WERI-Rb-1 (cell line): ENCODE measurements around the gene TRPM3.

Experiments used
- DNase-seq: peaks from one replicate; pipeline ENCODE4 v3.0.0-alpha.2; 2020
- H3K27ac ChIP-seq: fragments of 250-450 bp; sonication (Bioruptor Pico); 2 replicates; pipeline ENCODE4 v1.5.1; 2020; ENCODE audit warnings: mild to moderate bottlenecking, moderate library complexity
- H3K27me3 ChIP-seq: fragments of 250-450 bp; sonication (Bioruptor Pico); 2 replicates; pipeline ENCODE4 v1.5.1; 2021; ENCODE audit warnings: mild to moderate bottlenecking, low read depth, moderate library complexity; ENCODE audit not compliant: insufficient read depth, severe bottlenecking
- H3K36me3 ChIP-seq: fragments of 250-450 bp; sonication (Bioruptor Pico); 2 replicates; pipeline ENCODE4 v1.5.1; 2020; ENCODE audit warnings: mild to moderate bottlenecking, moderate library complexity
- H3K4me3 ChIP-seq: 2 replicates; pipeline ENCODE4 v1.5.1; 2011; ENCODE audit warnings: low read depth, mild to moderate bottlenecking, control low read depth, low read length
- H3K9me3 ChIP-seq: fragments of 250-450 bp; sonication (Bioruptor Pico); 2 replicates; pipeline ENCODE4 v1.5.1; 2021; ENCODE audit warnings: mild to moderate bottlenecking, moderate library complexity; ENCODE audit not compliant: severe bottlenecking
- TF ChIP-seq, protein P1 (sequence below): IDR thresholded peaks from 2 replicates; pipeline ENCODE4 v1.5.1; 2011; ENCODE audit warnings: low read depth, mild to moderate bottlenecking, control low read depth, inconsistent platforms, low read length

Gene TRPM3

DNA sequence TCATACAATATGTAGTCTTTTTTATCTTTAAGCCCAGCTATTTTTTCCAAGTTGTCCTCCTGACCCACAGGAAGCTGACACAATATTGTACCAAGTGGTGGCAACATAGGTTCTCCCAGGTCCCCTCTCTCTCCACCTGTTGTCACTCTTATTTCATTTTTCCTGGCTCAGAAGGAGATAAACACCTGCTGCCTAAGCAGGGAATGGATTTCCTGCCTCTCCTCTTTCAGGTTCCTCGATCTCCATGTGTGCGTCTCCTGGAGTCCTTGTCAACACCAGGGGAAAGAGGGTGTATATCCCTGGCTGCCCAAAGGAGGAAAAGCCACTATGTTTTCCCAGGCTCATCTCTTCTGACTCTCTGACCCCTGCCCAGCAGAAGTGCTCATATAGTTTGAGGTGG, 625.2 kb downstream of the TRPM3 start:
- DNase-seq = no peak
- TF ChIP-seq, protein P1, sequence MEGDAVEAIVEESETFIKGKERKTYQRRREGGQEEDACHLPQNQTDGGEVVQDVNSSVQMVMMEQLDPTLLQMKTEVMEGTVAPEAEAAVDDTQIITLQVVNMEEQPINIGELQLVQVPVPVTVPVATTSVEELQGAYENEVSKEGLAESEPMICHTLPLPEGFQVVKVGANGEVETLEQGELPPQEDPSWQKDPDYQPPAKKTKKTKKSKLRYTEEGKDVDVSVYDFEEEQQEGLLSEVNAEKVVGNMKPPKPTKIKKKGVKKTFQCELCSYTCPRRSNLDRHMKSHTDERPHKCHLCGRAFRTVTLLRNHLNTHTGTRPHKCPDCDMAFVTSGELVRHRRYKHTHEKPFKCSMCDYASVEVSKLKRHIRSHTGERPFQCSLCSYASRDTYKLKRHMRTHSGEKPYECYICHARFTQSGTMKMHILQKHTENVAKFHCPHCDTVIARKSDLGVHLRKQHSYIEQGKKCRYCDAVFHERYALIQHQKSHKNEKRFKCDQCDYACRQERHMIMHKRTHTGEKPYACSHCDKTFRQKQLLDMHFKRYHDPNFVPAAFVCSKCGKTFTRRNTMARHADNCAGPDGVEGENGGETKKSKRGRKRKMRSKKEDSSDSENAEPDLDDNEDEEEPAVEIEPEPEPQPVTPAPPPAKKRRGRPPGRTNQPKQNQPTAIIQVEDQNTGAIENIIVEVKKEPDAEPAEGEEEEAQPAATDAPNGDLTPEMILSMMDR = no peak
- Histone ChIP-seq H3K36me3 (no peaks in the 10 kb centered on the region), H3K27ac (no peak overlapping the region), H3K27me3 (no peaks in the 10 kb centered on the region), H3K4me3 (no peak overlapping the region), H3K9me3 (no peaks in the 10 kb centered on the region)

DNA sequence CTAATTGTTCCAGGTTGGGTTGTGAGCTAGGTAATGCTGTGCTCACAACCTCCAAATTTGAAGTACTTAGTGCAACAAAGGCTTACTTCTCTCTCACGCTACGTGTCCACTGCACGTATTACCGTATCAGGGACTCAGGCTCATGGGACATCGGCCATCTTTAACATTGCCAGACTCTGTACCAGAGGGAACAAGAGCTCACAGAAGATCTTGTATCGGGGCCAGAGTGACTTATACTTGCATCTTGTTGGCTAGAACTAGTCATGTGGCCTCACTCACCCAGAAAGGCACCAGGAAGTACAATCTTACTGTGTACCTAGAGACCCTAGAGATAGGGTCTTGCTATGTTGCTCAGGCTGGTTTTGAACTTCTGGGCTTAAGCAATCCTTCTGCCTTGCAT, 625.9 kb downstream of the TRPM3 start:
- Histone ChIP-seq H3K4me3 (no peak overlapping the region), H3K9me3 (no peaks in the 10 kb centered on the region), H3K27me3 (no peaks in the 10 kb centered on the region), H3K36me3 (no peaks in the 10 kb centered on the region), H3K27ac (no peak overlapping the region)
- DNase-seq = no peak
- TF ChIP-seq, protein P1 = no peak

DNA sequence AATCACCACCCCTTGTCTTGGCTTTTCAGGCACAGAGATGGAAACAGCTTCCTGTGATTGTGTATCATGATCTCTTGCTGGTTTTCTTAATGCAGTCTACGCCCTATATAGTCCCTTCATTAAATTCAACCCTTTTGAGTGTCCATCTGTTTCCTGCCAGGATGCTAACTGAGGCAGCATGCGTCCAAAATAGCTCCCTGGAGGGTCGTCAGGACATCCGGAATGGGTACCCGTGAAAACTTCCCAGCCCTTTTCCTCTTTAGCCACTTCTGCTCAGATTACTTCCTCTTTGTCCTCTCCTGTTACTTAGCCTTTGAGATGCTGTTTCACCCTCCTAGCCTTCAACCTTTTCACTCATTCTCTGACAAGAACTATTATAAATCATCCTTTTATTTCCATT, 627.2 kb downstream of the TRPM3 start:
- Histone ChIP-seq H3K4me3 (no peak overlapping the region), H3K27ac (no peak overlapping the region), H3K9me3 (no peaks in the 10 kb centered on the region), H3K36me3 (no peaks in the 10 kb centered on the region), H3K27me3 (no peaks in the 10 kb centered on the region)
- TF ChIP-seq, protein P1 = no peak
- no peak for DNase-seq

DNA sequence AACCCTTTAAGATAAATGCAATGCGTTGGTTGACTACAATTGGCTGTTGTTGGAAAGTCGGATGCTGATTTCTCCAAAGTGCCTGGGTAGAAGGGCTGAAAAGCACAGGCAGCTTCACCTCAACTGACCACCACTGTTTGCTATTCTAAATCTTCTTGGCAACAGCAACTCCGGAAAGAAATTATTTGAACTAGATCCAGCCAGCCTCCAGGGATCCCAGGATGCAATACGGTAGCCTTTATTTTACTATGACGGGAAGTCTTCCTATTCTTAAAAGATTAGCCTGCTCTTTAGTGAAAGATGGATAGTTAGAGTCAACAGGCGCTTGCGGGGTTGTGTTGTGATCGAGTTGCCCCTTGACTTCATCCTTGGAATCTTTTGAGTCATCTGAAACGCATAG, 628.4 kb downstream of the TRPM3 start:
- Histone ChIP-seq H3K9me3 (no peaks in the 10 kb centered on the region), H3K4me3 (no peak overlapping the region), H3K27ac (no peak overlapping the region), H3K27me3 (no peaks in the 10 kb centered on the region), H3K36me3 (no peaks in the 10 kb centered on the region)
- TF ChIP-seq, protein P1 = no peak
- no peak for DNase-seq

DNA sequence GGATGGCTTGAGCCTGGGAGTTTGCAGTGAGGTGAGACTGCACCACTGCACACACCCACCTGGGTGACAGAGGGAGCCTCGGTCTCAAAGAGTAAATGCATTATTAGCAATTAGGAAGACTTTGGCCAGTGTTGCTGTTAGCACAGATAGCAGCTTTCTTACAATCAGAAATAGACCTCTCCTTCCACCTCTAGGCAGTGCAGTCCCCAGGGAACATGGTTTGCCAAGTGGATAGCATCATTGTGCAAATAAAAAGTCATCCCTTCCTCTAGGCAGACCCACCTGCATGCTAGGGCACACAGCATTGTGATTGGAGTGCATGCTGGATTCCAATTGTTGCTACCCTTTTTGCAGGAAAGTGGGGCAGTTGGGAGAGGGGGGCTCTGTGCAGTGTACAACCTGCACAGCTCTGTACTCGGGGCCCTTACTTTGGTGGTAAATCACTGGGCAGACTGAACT, 629.1 kb downstream of the TRPM3 start:
- Histone ChIP-seq H3K9me3 (no peaks in the 10 kb centered on the region), H3K27me3 (no peaks in the 10 kb centered on the region), H3K4me3 (no peak overlapping the region), H3K36me3 (no peaks in the 10 kb centered on the region), H3K27ac (no peak overlapping the region)
- TF ChIP-seq, protein P1 = no peak
- no peak for DNase-seq
